Measurements from ENCODE around the gene BIN2. TPM values are rescaled to one million over a fixed set of nuclear protein-coding genes. Genes with fewer than 3 reads are reported as not detected.
"Not testable (repeated sequence)": the region's sequence is repeated elsewhere in the genome, so short reads cannot be mapped to it uniquely, and the experiment has no call there.

Gene BIN2
- total and polyA plus RNA-seq, 5 donors from 2014 or later, result 204 to 273 (median 236) TPM

DNA sequence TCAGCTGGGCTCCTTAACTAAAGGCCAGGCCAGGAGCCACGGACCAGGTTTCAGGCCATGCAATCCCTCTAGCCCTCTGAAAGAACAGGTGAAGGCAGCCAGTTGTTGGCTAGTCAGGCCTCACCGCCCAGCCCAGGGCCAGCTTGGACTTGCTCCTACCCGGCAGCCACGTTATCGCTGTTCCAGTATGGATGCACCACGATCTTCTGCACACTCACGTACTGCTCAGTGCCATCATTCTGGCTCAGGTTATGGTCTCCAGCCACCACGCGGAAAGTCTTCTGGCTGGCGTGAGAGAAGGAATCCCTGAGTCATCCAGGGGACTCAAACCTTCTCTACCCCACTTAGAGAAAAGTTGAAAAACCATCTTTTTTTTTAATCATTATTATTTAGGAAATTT, 18.4 kb upstream of the BIN2 start:
- Mint-ChIP-seq H3K4me3 (no peak overlapping the region), H3K9me3 (no peaks in the 10 kb centered on the region), H3K27ac (no peak overlapping the region), H3K4me1 (peaks cover 7 to 14% (median 9%) of the 10 kb centered on the region in 4 donors), H3K27me3 (no peaks in the 10 kb centered on the region), H3K36me3 (no peaks in the 10 kb centered on the region)
- DNase-seq, result no peak
- H3K27me3 ChIP-seq (ENCODE audit: control insufficient read depth, insufficient read depth, low read length), result no peaks in the 10 kb centered on the region
- no peaks in the 10 kb centered on the region for H3K9me3 ChIP-seq (ENCODE audit: control insufficient read depth in 2 of 2, low read length in 2 of 2)
- H3K36me3 ChIP-seq (ENCODE audit: control insufficient read depth, insufficient read depth, low read length), result no peaks in the 10 kb centered on the region
- no peak for ATAC-seq (ENCODE audit: low read depth in 2 of 2)
- no peak overlapping the region for H3K4me3 ChIP-seq (ENCODE audit: low read depth, low read length)
- peaks cover 8% of the 10 kb centered on the region for H3K4me1 ChIP-seq (ENCODE audit: control insufficient read depth, insufficient read depth, low read length, poor library complexity, severe bottlenecking)
- no peak overlapping the region for H3K27ac ChIP-seq (ENCODE audit: insufficient read depth, low read length, poor library complexity, severe bottlenecking)

DNA sequence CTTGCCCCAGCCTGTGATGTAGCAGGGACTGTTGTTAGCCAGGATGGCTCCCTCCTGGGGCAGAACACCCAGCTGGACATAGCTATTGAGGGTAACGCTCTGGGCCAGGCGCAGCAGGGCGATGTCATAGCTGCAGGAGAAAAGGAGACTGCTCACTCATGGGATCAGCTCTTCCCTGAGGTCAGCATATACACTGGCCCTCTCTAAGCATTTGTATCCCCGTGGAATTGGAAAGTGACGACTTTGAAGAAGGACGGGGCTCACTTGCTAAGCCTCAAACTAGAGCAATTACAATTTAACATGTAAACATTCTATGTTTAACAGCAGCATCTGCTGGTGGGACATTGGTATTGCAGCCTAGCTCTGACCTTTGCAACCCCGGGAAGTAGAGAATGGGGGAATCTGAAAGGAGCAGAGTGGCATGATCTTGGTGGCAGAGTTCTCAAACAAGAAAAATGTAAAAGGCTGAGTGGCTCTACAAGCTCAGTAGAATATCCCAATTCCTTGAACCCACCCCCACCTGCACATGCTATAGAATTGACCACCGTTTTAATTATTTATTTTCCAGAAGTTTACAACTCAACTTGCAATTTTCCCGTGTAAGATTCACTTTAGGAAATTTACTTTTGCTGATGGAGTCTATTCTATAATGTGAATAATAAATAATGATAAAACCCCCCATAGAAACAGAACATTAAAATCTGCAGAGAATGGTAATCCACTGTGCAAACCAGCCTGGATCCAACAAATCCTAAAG, 17.5 kb upstream of the BIN2 start:
- Histone ChIP-seq H3K4me3 (ENCODE audit: low read depth, low read length) (peak overlapping the region; percentile 69), H3K4me1 (ENCODE audit: control insufficient read depth, insufficient read depth, low read length, poor library complexity, severe bottlenecking) (peaks cover 8% of the 10 kb centered on the region), H3K27me3 (ENCODE audit: control insufficient read depth, insufficient read depth, low read length) (no peaks in the 10 kb centered on the region), H3K9me3 (ENCODE audit: control insufficient read depth in 2 of 2, low read length in 2 of 2) (no peaks in the 10 kb centered on the region), H3K27ac (ENCODE audit: insufficient read depth, low read length, poor library complexity, severe bottlenecking) (peak overlapping the region; percentile 38), H3K36me3 (ENCODE audit: control insufficient read depth, insufficient read depth, low read length) (no peaks in the 10 kb centered on the region)
- Mint-ChIP-seq H3K27ac (peak overlapping the region; percentile 78 to 90 (median 79)), H3K27me3 (no peaks in the 10 kb centered on the region), H3K36me3 (no peaks in the 10 kb centered on the region), H3K4me3 (peak overlapping the region in 3 of 4 donors; percentile 3 to 75 (median 57)), H3K4me1 (peaks cover 7 to 18% (median 13%) of the 10 kb centered on the region in 4 donors), H3K9me3 (no peaks in the 10 kb centered on the region)
- ATAC-seq (ENCODE audit: low read depth in 2 of 2), result peak; percentile 84 to 87
- peak; percentile 52 to 83 (median 78) for DNase-seq

DNA sequence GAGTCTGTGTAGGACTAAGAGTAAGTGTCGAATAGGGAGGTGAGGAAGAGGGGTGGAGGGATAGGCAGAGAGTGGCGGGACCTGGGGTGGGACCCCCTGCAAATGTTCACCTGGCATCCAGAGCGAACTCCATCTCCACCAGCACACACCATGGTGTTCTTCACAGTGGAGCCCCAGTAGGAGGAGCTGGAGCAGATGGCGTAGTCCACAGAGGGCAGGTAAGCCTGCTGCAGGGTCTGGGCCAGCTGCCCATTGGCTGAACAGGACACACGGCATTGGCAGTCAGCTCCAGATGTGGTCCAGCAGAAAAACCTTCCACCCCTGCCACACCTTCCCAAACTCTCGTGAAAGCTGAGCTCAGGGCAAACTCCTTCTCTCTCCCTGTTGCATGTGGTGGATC, 15.8 kb upstream of the BIN2 start:
- H3K4me1 Mint-ChIP-seq, result peaks cover 7 to 18% (median 14%) of the 10 kb centered on the region in 4 donors
- Histone ChIP-seq H3K4me1 (ENCODE audit: control insufficient read depth, insufficient read depth, low read length, poor library complexity, severe bottlenecking) (peaks cover 8% of the 10 kb centered on the region), H3K4me3 (ENCODE audit: low read depth, low read length) (no peak overlapping the region), H3K36me3 (ENCODE audit: control insufficient read depth, insufficient read depth, low read length) (no peaks in the 10 kb centered on the region), H3K9me3 (ENCODE audit: control insufficient read depth in 2 of 2, low read length in 2 of 2) (no peaks in the 10 kb centered on the region), H3K27ac (ENCODE audit: insufficient read depth, low read length, poor library complexity, severe bottlenecking) (no peak overlapping the region), H3K27me3 (ENCODE audit: control insufficient read depth, insufficient read depth, low read length) (no peaks in the 10 kb centered on the region)
- no peaks in the 10 kb centered on the region for H3K36me3 Mint-ChIP-seq
- no peak overlapping the region for H3K4me3 Mint-ChIP-seq
- ATAC-seq (ENCODE audit: low read depth in 2 of 2) (no peak), DNase-seq (no peak)
- peaks cover 5% of the 10 kb centered on the region for H3K27me3 Mint-ChIP-seq
- H3K27ac Mint-ChIP-seq, result peak overlapping the region in 1 of 3 donors; percentile 56
- H3K9me3 Mint-ChIP-seq, result no peaks in the 10 kb centered on the region

DNA sequence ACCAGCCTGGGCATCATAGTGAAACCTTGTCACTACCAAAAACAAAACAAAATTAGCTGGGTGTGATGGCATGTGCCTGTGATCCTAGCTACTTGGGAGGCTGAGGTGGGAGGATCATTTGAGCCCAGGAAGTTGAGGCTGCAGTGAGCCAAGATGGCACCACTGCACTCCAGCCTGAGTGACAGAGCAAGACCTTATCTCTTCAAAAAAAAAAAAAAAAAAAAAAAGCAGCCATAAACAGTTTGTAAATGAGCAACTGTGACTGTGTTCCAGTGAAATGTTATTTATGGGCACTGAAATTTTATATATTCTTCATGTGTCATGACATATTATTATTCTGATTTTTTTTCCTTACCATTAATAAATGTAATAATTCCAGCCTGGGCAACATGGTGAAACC, 13.4 kb upstream of the BIN2 start:
- H3K27ac ChIP-seq (ENCODE audit: insufficient read depth, low read length, poor library complexity, severe bottlenecking); H3K27ac Mint-ChIP-seq; H3K27me3 ChIP-seq (ENCODE audit: control insufficient read depth, insufficient read depth, low read length); H3K4me3 Mint-ChIP-seq; H3K4me3 ChIP-seq (ENCODE audit: low read depth, low read length); H3K36me3 Mint-ChIP-seq; H3K9me3 Mint-ChIP-seq; H3K36me3 ChIP-seq (ENCODE audit: control insufficient read depth, insufficient read depth, low read length); ATAC-seq (ENCODE audit: low read depth in 2 of 2); H3K27me3 Mint-ChIP-seq; DNase-seq; H3K9me3 ChIP-seq (ENCODE audit: control insufficient read depth in 2 of 2, low read length in 2 of 2); H3K4me1 ChIP-seq (ENCODE audit: control insufficient read depth, insufficient read depth, low read length, poor library complexity, severe bottlenecking): not testable (repeated sequence)
- H3K4me1 Mint-ChIP-seq, result peaks cover 7 to 23% (median 14%) of the 10 kb centered on the region in 4 donors

DNA sequence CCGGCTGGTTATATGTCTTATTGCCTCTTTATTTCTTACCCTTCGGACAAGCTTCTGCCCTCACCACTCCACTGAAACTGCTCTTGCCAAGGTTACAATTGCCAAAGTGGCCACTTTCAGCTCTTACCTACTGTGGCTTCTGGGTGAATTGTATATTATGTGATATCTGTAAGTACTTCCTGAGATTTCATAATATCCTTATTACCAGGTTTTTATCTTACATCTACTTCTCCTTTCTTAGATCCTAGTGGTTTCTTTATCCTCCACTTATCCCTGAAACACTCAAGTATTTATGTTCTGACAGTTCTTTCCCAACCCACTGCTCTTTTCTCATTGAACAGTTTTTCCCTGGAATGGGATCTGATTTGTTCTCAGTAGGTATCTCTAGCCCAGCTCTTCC, 12.0 kb upstream of the BIN2 start:
- Histone ChIP-seq H3K9me3 (ENCODE audit: control insufficient read depth in 2 of 2, low read length in 2 of 2) (no peaks in the 10 kb centered on the region), H3K4me1 (ENCODE audit: control insufficient read depth, insufficient read depth, low read length, poor library complexity, severe bottlenecking) (peaks cover under 1% of the 10 kb centered on the region), H3K27ac (ENCODE audit: insufficient read depth, low read length, poor library complexity, severe bottlenecking) (no peak overlapping the region), H3K4me3 (ENCODE audit: low read depth, low read length) (no peak overlapping the region), H3K27me3 (ENCODE audit: control insufficient read depth, insufficient read depth, low read length) (no peaks in the 10 kb centered on the region), H3K36me3 (ENCODE audit: control insufficient read depth, insufficient read depth, low read length) (no peaks in the 10 kb centered on the region)
- Mint-ChIP-seq H3K36me3 (no peaks in the 10 kb centered on the region), H3K27me3 (peaks cover 5% of the 10 kb centered on the region), H3K4me3 (no peak overlapping the region), H3K27ac (peak overlapping the region in 1 of 3 donors; percentile 81), H3K9me3 (no peaks in the 10 kb centered on the region), H3K4me1 (peaks cover 0 to 22% (median 10%) of the 10 kb centered on the region in 4 donors)
- ATAC-seq (ENCODE audit: low read depth in 2 of 2) (no peak), DNase-seq (no peak)

DNA sequence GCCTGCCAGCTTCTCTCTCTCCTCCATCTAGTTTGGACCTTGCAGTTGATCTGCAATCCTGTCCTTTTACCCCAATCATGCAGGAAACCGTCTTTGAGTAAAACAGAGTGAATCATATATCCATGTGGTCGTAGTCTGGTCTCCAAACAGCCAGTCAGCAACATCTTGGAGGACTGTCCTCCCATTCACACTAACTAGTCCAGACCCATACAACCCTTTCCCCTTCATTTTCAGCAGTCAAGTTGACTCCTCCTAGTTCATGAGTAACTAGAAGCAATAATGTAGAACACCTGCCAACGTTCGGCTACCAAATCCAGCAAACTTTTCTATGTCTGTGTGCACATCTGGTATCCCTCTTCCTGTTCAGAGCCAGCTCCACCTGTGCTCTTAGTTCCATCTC, 10.8 kb upstream of the BIN2 start:
- Mint-ChIP-seq H3K4me3 (no peak overlapping the region), H3K36me3 (no peaks in the 10 kb centered on the region), H3K27ac (no peak overlapping the region), H3K9me3 (no peaks in the 10 kb centered on the region), H3K4me1 (peaks cover 4 to 30% (median 17%) of the 10 kb centered on the region in 4 donors), H3K27me3 (peaks cover 5% of the 10 kb centered on the region)
- no peak overlapping the region for H3K4me3 ChIP-seq (ENCODE audit: low read depth, low read length)
- H3K9me3 ChIP-seq (ENCODE audit: control insufficient read depth in 2 of 2, low read length in 2 of 2), result no peaks in the 10 kb centered on the region
- ATAC-seq (ENCODE audit: low read depth in 2 of 2), result no peak
- no peaks in the 10 kb centered on the region for H3K27me3 ChIP-seq (ENCODE audit: control insufficient read depth, insufficient read depth, low read length)
- peaks cover 7% of the 10 kb centered on the region for H3K4me1 ChIP-seq (ENCODE audit: control insufficient read depth, insufficient read depth, low read length, poor library complexity, severe bottlenecking)
- H3K27ac ChIP-seq (ENCODE audit: insufficient read depth, low read length, poor library complexity, severe bottlenecking), result no peak overlapping the region
- H3K36me3 ChIP-seq (ENCODE audit: control insufficient read depth, insufficient read depth, low read length), result no peaks in the 10 kb centered on the region
- no peak for DNase-seq

DNA sequence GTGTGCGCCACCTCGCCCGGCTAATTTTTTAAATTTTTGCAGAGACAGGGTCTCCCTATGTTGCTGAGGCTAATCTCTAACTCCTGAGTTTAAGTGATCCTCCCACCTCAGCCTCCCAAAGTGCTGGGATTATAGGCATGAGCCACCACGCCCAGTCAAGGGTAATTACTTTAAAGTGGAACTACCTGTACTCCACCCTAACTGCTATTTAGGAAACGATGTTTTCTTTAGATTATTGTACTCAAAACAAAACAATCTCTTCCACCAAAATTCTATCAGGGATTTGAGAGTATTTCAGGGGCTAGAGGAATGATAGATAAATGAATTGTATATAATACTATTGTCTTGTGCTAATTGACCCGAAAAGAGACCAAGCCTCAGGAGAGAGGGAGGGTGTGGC, 9.6 kb upstream of the BIN2 start:
- Histone ChIP-seq H3K9me3 (ENCODE audit: control insufficient read depth in 2 of 2, low read length in 2 of 2) (no peaks in the 10 kb centered on the region), H3K36me3 (ENCODE audit: control insufficient read depth, insufficient read depth, low read length) (no peaks in the 10 kb centered on the region), H3K4me1 (ENCODE audit: control insufficient read depth, insufficient read depth, low read length, poor library complexity, severe bottlenecking) (peaks cover 19% of the 10 kb centered on the region), H3K27ac (ENCODE audit: insufficient read depth, low read length, poor library complexity, severe bottlenecking) (no peak overlapping the region), H3K27me3 (ENCODE audit: control insufficient read depth, insufficient read depth, low read length) (no peaks in the 10 kb centered on the region), H3K4me3 (ENCODE audit: low read depth, low read length) (no peak overlapping the region)
- Mint-ChIP-seq H3K4me1 (peaks cover 6 to 38% (median 24%) of the 10 kb centered on the region in 4 donors), H3K27ac (peak overlapping the region in 1 of 3 donors; percentile 61), H3K4me3 (no peak overlapping the region), H3K27me3 (peaks cover 5% of the 10 kb centered on the region), H3K36me3 (no peaks in the 10 kb centered on the region), H3K9me3 (no peaks in the 10 kb centered on the region)
- DNase-seq, result no peak
- ATAC-seq (ENCODE audit: low read depth in 2 of 2), result no peak

DNA sequence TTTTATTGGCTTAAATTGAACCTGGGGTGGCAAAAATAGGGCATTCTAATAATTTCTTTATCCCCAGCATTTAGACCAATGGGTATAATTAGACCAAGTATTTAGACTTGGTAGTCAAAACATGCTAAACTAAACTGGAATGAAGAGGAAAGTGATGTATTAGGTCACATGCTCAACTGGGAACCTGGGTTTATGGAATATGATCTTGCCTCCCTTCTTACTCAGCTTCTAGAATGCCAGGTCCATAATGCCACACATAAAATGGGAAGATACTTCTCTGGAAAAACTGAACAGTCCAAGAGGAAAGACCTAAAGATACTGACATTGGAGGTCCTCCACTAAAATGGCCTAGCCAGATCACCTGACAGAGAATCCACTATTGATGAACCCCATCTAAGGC, 6.2 kb upstream of the BIN2 start:
- peak overlapping the region; percentile 74 for H3K4me3 ChIP-seq (ENCODE audit: low read depth, low read length)
- peaks cover 13 to 67% (median 38%) of the 10 kb centered on the region in 4 donors for H3K4me1 Mint-ChIP-seq
- H3K9me3 ChIP-seq (ENCODE audit: control insufficient read depth in 2 of 2, low read length in 2 of 2), result no peaks in the 10 kb centered on the region
- peak overlapping the region; percentile 23 to 74 (median 62) for H3K4me3 Mint-ChIP-seq
- H3K36me3 ChIP-seq (ENCODE audit: control insufficient read depth, insufficient read depth, low read length), result no peaks in the 10 kb centered on the region
- H3K4me1 ChIP-seq (ENCODE audit: control insufficient read depth, insufficient read depth, low read length, poor library complexity, severe bottlenecking), result peaks cover 53% of the 10 kb centered on the region
- H3K27me3 Mint-ChIP-seq, result no peaks in the 10 kb centered on the region
- DNase-seq (no peak), ATAC-seq (ENCODE audit: low read depth in 2 of 2) (no peak)
- no peaks in the 10 kb centered on the region for H3K36me3 Mint-ChIP-seq
- peak overlapping the region; percentile 73 to 95 (median 85) for H3K27ac Mint-ChIP-seq
- peak overlapping the region; percentile 69 for H3K27ac ChIP-seq (ENCODE audit: insufficient read depth, low read length, poor library complexity, severe bottlenecking)
- H3K9me3 Mint-ChIP-seq, result peaks cover 0 to 1% (median 0%) of the 10 kb centered on the region in 7 donors
- no peaks in the 10 kb centered on the region for H3K27me3 ChIP-seq (ENCODE audit: control insufficient read depth, insufficient read depth, low read length)
